H1 (cell line): ENCODE results near the gene REM2. TPM values are rescaled to one million over a fixed set of nuclear protein-coding genes. Genes with fewer than 3 reads are reported as not detected.

Experiments used
- CTCF ChIA-PET: fragments of 300-600 bp; sonication (Branson Sonifier 250); formaldehyde crosslinking; loops from one replicate; lab custom pipeline; 2021; ENCODE audit not compliant: partially characterized antibody; lab: Charles Lee
- POLR2A ChIA-PET: fragments of 300-600 bp; sonication (Branson Sonifier 250); formaldehyde crosslinking; loops from one replicate; lab custom pipeline; 2021; ENCODE audit warnings: inconsistent platforms; ENCODE audit not compliant: partially characterized antibody; lab: Charles Lee
- DNase-seq, 2 experiments: peaks; one replicate each; pipeline versions ENCODE4 v3.0.0 to v3.0.0-alpha.2; 2010 to 2022; ENCODE audit warnings: low spot score in 2 of 2, low read depth in 1 of 2, mixed read lengths in 1 of 2
- FAIRE-seq: peaks from 2 replicates; lab custom pipeline; 2011; peaks lifted over from hg19 to GRCh38; lab: Jason Lieb, UNC
- H2AFZ ChIP-seq: 2 replicates; pipeline ENCODE4 v1.8.1; 2012; ENCODE audit warnings: low read length, inconsistent platforms
- H2AK5ac ChIP-seq: 2 replicates; pipeline ENCODE4 v1.6.1; 2013; ENCODE audit warnings: low read depth, low read length
- H2BK120ac ChIP-seq: replicated peaks from 2 replicates; pipeline ENCODE3; 2013; ENCODE audit warnings: low read depth, low read length, inconsistent platforms
- H2BK12ac ChIP-seq: 2 replicates; pipeline ENCODE4 v1.6.1; 2013; ENCODE audit warnings: low read depth, low read length
- H2BK15ac ChIP-seq: 2 replicates; pipeline ENCODE4 v1.6.1; 2013; ENCODE audit warnings: low read length
- H2BK20ac ChIP-seq: 2 replicates; pipeline ENCODE4 v1.6.1; 2013; ENCODE audit warnings: low read length
- H2BK5ac ChIP-seq: 2 replicates; pipeline ENCODE4 v1.6.1; 2013; ENCODE audit warnings: low read depth, low read length
- H3K14ac ChIP-seq: 2 replicates; pipeline ENCODE4 v1.6.1; 2013; ENCODE audit warnings: inconsistent platforms; ENCODE audit not compliant: insufficient read length
- H3K18ac ChIP-seq: 2 replicates; pipeline ENCODE4 v1.6.1; 2013; ENCODE audit warnings: low read length; ENCODE audit errors: extremely low read depth
- H3K23ac ChIP-seq: 2 replicates; pipeline ENCODE4 v1.6.1; 2013; ENCODE audit warnings: inconsistent platforms; ENCODE audit not compliant: insufficient read length
- H3K23me2 ChIP-seq: 2 replicates; pipeline ENCODE4 v1.6.1; 2013; ENCODE audit warnings: low read depth, low read length
- H3K27ac ChIP-seq: 2 replicates; pipeline ENCODE4 v1.6.1; 2011; ENCODE audit warnings: low read depth, low read length, inconsistent platforms
- H3K27me3 ChIP-seq, 4 experiments: replicated peaks in 1 of 4; 1 replicate in 1 of 4; 2 replicates in 3 of 4; pipeline versions ENCODE4 v1.6.1 to v1.8.1; 2011 to 2013; ENCODE audit warnings: low read length in 3 of 4, mild to moderate bottlenecking in 3 of 4, inconsistent platforms in 2 of 4, mixed read lengths in 2 of 4, moderate library complexity in 1 of 4; ENCODE audit not compliant: control insufficient read depth in 3 of 4, insufficient read depth in 3 of 4; ENCODE audit errors: extremely low read depth in 1 of 4
- H3K36me3 ChIP-seq, 4 experiments: 2 replicates each; pipeline versions ENCODE4 v1.6.1 to v1.8.1; 2011 to 2013; ENCODE audit warnings: mild to moderate bottlenecking in 4 of 4, low read length in 3 of 4, moderate library complexity in 2 of 4, control low read depth in 1 of 4, inconsistent platforms in 1 of 4; ENCODE audit not compliant: insufficient read depth in 4 of 4, control insufficient read depth in 2 of 4
- H3K4ac ChIP-seq: replicated peaks from 2 replicates; pipeline ENCODE3; 2013; ENCODE audit warnings: low read length, low read depth, mixed read lengths, inconsistent platforms; ENCODE audit not compliant: insufficient read length
- H3K4me1 ChIP-seq, 4 experiments: replicated peaks in 1 of 4; 1 replicate in 1 of 4; 2 replicates in 3 of 4; pipeline versions ENCODE4 v1.6.1 to v1.8.1; 2011 to 2013; ENCODE audit warnings: low read length in 3 of 4, inconsistent platforms in 2 of 4, mixed read lengths in 1 of 4; ENCODE audit not compliant: insufficient read depth in 4 of 4, control insufficient read depth in 3 of 4
- H3K4me2 ChIP-seq, 2 experiments: 2 replicates each; pipeline versions ENCODE4 v1.6.1 to v1.8.1; 2011 to 2013; ENCODE audit warnings: low read depth in 2 of 2, low read length in 2 of 2, control low read depth in 1 of 2, inconsistent platforms in 1 of 2, mild to moderate bottlenecking in 1 of 2; ENCODE audit not compliant: insufficient read depth in 1 of 2
- H3K4me3 ChIP-seq, 4 experiments: fragments of 200-600, 300-600 bp in 1 of 4; sonication (generic), shearing (Covaris generic), sonication (Bioruptor Twin) in 1 of 4; 2 replicates each; pipeline versions ENCODE4 v1.5.1 to v1.8.1; 2011 to 2016; ENCODE audit warnings: low read length in 4 of 4, low read depth in 3 of 4, control low read depth in 2 of 4, inconsistent platforms in 2 of 4, mild to moderate bottlenecking in 2 of 4, mixed read lengths in 1 of 4, moderate library complexity in 1 of 4; ENCODE audit not compliant: insufficient read depth in 2 of 4; ENCODE audit errors: extremely low read depth in 1 of 4
- H3K56ac ChIP-seq: replicated peaks from 2 replicates; pipeline ENCODE3; 2013; ENCODE audit warnings: low read depth, mild to moderate bottlenecking, mixed read lengths, low read length, inconsistent platforms; ENCODE audit not compliant: insufficient read length
- H3K79me1 ChIP-seq: 2 replicates; pipeline ENCODE4 v1.6.1; 2013; ENCODE audit warnings: low read depth, low read length, control low read depth
- H3K79me2 ChIP-seq, 2 experiments: 2 replicates each; pipeline versions ENCODE4 v1.6.1 to v1.8.1; 2012 to 2013; ENCODE audit warnings: low read length in 2 of 2, mild to moderate bottlenecking in 2 of 2, inconsistent platforms in 1 of 2; ENCODE audit not compliant: insufficient read depth in 2 of 2, control insufficient read depth in 1 of 2
- H3K9ac ChIP-seq, 4 experiments: replicated peaks in 1 of 4; 1 replicate in 1 of 4; 2 replicates in 3 of 4; pipeline versions ENCODE4 v1.6.1 to v1.8.1; 2011 to 2013; ENCODE audit warnings: low read depth in 3 of 4, low read length in 3 of 4, control low read depth in 2 of 4, mild to moderate bottlenecking in 2 of 4, moderate library complexity in 2 of 4, inconsistent platforms in 1 of 4; ENCODE audit errors: extremely low read depth in 1 of 4
- H3K9me3 ChIP-seq, 2 experiments: 2 replicates each; pipeline versions ENCODE4 v1.6.1 to v1.8.1; 2012 to 2013; ENCODE audit warnings: mild to moderate bottlenecking in 2 of 2, moderate library complexity in 2 of 2, control low read depth in 1 of 2, inconsistent platforms in 1 of 2, low read depth in 1 of 2, low read length in 1 of 2, mixed read lengths in 1 of 2; ENCODE audit not compliant: insufficient read depth in 2 of 2
- H4K20me1 ChIP-seq, 2 experiments: replicated peaks in 1 of 2; 2 replicates each; pipeline versions ENCODE3 to v1.8.1; 2011 to 2013; ENCODE audit warnings: inconsistent platforms in 2 of 2, low read length in 2 of 2, mild to moderate bottlenecking in 1 of 2; ENCODE audit not compliant: insufficient read depth in 2 of 2, control insufficient read depth in 1 of 2
- H4K5ac ChIP-seq: 2 replicates; pipeline ENCODE4 v1.6.1; 2013; ENCODE audit warnings: low read length, low read depth, mixed read lengths, inconsistent platforms; ENCODE audit not compliant: insufficient read length
- H4K8ac ChIP-seq: 2 replicates; pipeline ENCODE4 v1.8.0; 2013; ENCODE audit warnings: mild to moderate bottlenecking, moderate library complexity, low read length, inconsistent platforms; ENCODE audit not compliant: insufficient read depth; ENCODE audit errors: extremely low read depth
- H4K91ac ChIP-seq: replicated peaks from 2 replicates; pipeline ENCODE3; 2013; ENCODE audit warnings: low read length, mixed read lengths, inconsistent platforms; ENCODE audit not compliant: insufficient read length
- CHD2 ChIP-seq: IDR thresholded peaks from 2 replicates; pipeline ENCODE4 v1.6.1; 2012; ENCODE audit warnings: low read length, improper control_type of control experiment
- POLR2A ChIP-seq, 2 experiments: IDR thresholded peaks; 1 replicate in 1 of 2; 2 replicates in 1 of 2; pipeline ENCODE4 v1.6.1; 2011; ENCODE audit warnings: low read depth in 2 of 2, low read length in 2 of 2, mild to moderate bottlenecking in 2 of 2; ENCODE audit errors: control extremely low read depth in 1 of 2
- POU5F1 ChIP-seq: IDR thresholded peaks from 2 replicates; pipeline ENCODE4 v1.6.1; 2011; ENCODE audit warnings: low read depth, mild to moderate bottlenecking, low read length, moderate library complexity
- TCF12 ChIP-seq: IDR thresholded peaks from 2 replicates; pipeline ENCODE4 v1.6.1; 2011; ENCODE audit warnings: low read depth, mild to moderate bottlenecking, low read length
- WGBS, 2 experiments: shearing (Covaris generic) in 1 of 2; methylation state at CpG; one replicate each; pipeline versions ENCODE4 v1.1.6 to v1.1.7; 2013 to 2015; ENCODE audit warnings: low lambda C conversion rate in 2 of 2, mixed read lengths in 2 of 2, inconsistent platforms in 1 of 2, low coverage in 1 of 2, missing lambda C conversion rate in 1 of 2; ENCODE audit not compliant: insufficient replicate concordance in 2 of 2, insufficient coverage in 1 of 2, insufficient read length in 1 of 2; ENCODE audit errors: extremely low coverage in 1 of 2, missing lambda C conversion rate in 1 of 2; 5-methylcytosine and 5-hydroxymethylcytosine counted together
- polyA plus RNA-seq, 7 experiments: library from polyadenylated mRNA; depleted of rRNA in 3 of 7; stranded (reverse) in 5 of 7; unstranded in 2 of 7; fragments of >200 nt in 5 of 7; fragments of 200-250 nt in 2 of 7; gene quantifications; 1 replicate in 5 of 7; 2 replicates in 1 of 7; 4 replicates in 1 of 7; pipeline versions ENCODE4 v1.2.1 to v1.2.3, GENCODE V29; 2011 to 2013; ENCODE audit warnings: missing spikeins in 2 of 7, mixed read lengths in 2 of 7
- total RNA-seq: library from RNA; stranded (reverse); fragmentation: NEBNext Ultra II Directional; extraction: Animal tissue kit (Norgen Biotek cat#: 25700); gene quantifications from 2 replicates; pipeline ENCODE4 v1.2.1, GENCODE V29; 2021

The REM2 gene
- total and polyA plus RNA-seq, 2 of the 8 experiments (the other 6 are each of a cell fraction or from before 2014, with no cell fraction given) = 1.00 to 1.1 TPM

DNA sequence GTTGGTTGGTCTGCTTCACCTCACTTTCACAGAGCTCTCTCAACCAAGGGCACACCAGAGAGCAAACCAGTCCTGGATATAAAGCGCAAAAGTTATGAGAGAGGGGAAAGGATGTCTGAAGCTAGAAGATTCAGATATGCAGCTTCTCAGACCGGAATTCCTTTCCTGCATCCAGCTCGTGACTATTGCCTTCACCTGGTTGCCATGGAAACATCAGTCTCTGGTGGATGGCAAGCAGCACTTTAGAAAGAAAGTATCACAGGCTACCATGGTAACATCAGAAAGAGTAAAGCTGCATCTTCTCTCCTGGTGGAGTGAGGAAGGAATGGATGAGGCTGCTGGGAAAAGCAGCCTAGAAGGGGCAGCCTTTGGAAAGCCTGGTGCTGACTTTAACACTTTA, 13.7 kb downstream of the REM2 start:
- no peak overlapping the region for H3K18ac ChIP-seq
- WGBS, 2 experiments = 73% methylated on average over 3 of the region's 3 CpGs; no CpG with 5 or more reads in 1 of the 2 experiments

More for the DNA sequence above, 13.7 kb downstream of the REM2 start:
- no peaks in the 10 kb centered on the region for H3K79me2 ChIP-seq
- ChIA-PET POLR2A (interaction anchor here (0.8 to 4.2 kb wide), 10 partner anchors 9 to 77 kb away, joined by 3 to 14 read pairs (median 4); no protein-coding TSS in a partner anchor), CTCF (interaction anchor here (0.7 to 14.2 kb wide), 13 partner anchors 10 to 341 kb away, joined by 3 to 158 read pairs (median 4); partner anchors contain the start of genes LRP10 and REM2)
- peaks cover 10 to 35% (median 28%) of the 10 kb centered on the region in 4 experiments for H3K27me3 ChIP-seq
- no peak overlapping the region for H3K56ac ChIP-seq
- H3K14ac ChIP-seq = no peak overlapping the region
- H2BK20ac ChIP-seq = no peak overlapping the region
- FAIRE-seq (no peak), DNase-seq (no peak)
- H3K23ac ChIP-seq = no peak overlapping the region
- no peaks in the 10 kb centered on the region for H3K9me3 ChIP-seq
- no peak overlapping the region for H2BK120ac ChIP-seq
- H3K9ac ChIP-seq = no peak overlapping the region
- no peak overlapping the region for H2BK12ac ChIP-seq
- no peak overlapping the region for H2BK15ac ChIP-seq
- H2AFZ ChIP-seq = no peak overlapping the region
- H3K79me1 ChIP-seq = no peaks in the 10 kb centered on the region
- no peak overlapping the region for H4K91ac ChIP-seq
- no peak overlapping the region for H3K4me2 ChIP-seq
- no peaks in the 10 kb centered on the region for H3K23me2 ChIP-seq
- peaks cover 0 to 8% (median 4%) of the 10 kb centered on the region in 4 experiments; a peak in 2 of 7 replicates for H3K4me1 ChIP-seq
- H3K27ac ChIP-seq = no peak overlapping the region
- H3K4ac ChIP-seq = no peak overlapping the region
- peaks cover 5 to 10% (median 8%) of the 10 kb centered on the region in 4 experiments; a peak in 6 of 8 replicates for H3K36me3 ChIP-seq
- no peak overlapping the region for H4K8ac ChIP-seq
- TF ChIP-seq POLR2A (IDR thresholded peaks at IDR 0.05; ENCODE audit: control extremely low read depth in 1 of 2, low read depth in 2 of 2, low read length in 2 of 2) = no peak
- TF ChIP-seq TCF12 = no peak
- no peak for TF ChIP-seq POU5F1
- no peak for TF ChIP-seq CHD2
- H3K4me3 ChIP-seq = no peak overlapping the region
- no peak overlapping the region for H2BK5ac ChIP-seq
- peaks cover 5 to 10% of the 10 kb centered on the region in 2 experiments for H4K20me1 ChIP-seq
- no peak overlapping the region for H2AK5ac ChIP-seq
- H4K5ac ChIP-seq = no peak overlapping the region
